VCaP (cell line): ENCODE data around the gene RNF217.

Experiments
- H3K27ac ChIP-seq: fragments of 450-650 bp; 2 replicates; pipeline ENCODE4 v1.5.1; 2017
- CTCF ChIP-seq: fragments of 450-650 bp; conservative IDR thresholded peaks from 2 replicates; pipeline ENCODE4 v1.5.1; 2017; ENCODE audit warnings: mild to moderate bottlenecking, moderate library complexity

The RNF217 gene

GRCh38 chr6:124974771-124975377 is 12.6 kb downstream of the RNF217 start:
- no peak overlapping the region for H3K27ac ChIP-seq
- TF ChIP-seq CTCF: no peak

GRCh38 chr6:124977067-124977908 is 15.1 kb downstream of the RNF217 start:
- no peak overlapping the region for H3K27ac ChIP-seq
- no peak for TF ChIP-seq CTCF

DNA sequence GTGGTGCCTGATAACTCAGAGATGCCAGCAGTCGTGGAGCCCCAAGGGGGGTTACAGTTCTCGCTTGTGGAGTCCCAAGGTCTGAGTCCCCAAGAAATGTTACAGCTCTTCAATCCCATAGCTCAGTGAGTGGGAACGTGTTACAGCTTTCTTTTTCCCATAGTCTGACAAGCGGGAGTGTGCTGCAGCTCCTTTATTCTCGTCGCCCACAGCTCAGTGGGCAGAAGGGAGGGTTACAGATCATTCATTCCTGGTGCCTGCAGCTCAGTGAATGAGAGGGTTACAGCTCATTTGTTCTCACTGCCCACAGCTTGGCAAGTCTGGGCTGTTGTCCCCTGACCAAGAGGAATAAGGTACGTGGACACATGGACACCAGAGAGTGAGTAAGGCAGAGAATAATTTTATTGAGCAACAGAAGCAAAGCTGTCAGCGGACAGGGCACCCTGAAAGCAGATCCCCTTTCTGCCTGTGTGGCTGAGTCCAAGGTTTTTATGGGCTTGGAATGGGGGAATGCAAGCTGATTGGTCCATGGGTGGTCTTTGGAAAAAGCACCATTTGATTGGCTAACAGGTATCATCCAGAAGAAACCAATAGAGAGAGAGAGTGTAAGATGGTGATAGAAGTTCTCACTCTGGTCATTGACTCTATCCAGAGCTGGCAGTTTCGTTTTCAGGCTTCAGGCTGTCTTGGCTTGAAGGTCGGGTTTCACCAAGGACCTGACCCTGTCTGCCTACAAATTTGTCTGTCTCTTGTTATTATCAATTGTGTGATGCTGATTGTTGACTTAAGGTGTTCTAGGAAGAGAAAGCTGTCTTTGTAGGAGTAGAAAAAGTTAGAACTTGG is 16.4 kb downstream of the RNF217 start:
- TF ChIP-seq CTCF: no peak
- H3K27ac ChIP-seq: no peak overlapping the region

DNA sequence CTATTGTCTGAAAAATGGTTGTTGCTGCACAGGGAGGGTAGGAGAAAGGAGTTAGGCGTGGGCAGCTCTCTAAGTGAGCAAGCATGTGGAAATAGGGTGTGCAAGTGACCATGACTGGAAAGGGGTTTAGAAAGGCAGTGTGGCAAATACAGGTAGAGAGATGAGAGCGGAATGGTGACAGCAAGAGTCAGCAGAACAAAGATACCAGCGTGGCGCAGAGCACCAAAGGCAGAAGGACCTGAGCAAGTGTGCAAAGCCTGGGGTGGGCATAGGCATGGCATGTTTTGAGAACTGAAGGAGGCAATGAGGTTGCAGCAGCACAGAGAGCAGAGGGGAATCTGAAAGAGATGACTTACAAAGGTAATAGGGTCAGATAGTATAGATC is 17.0 kb downstream of the RNF217 start:
- TF ChIP-seq CTCF: no peak
- no peak overlapping the region for H3K27ac ChIP-seq

DNA sequence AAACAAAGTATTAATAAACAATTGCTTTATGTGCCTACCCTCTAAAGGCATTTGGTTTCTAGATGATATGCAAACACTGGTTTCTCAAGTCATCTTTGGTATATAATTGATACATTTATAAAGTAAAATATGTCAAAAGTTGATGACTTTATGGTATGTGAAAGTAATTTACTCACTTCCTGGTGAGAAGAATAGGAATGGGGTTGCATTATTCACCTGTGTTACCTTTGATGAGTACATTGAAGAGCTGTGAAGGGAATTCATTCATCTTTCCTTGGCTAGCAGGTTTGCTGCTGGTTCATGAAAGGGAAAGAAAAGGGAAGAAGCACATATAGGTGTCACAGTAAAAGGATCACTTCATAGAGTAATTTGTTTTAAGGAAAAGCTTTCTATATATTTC is 20.4 kb downstream of the RNF217 start:
- no peak for TF ChIP-seq CTCF
- H3K27ac ChIP-seq: no peak overlapping the region

DNA sequence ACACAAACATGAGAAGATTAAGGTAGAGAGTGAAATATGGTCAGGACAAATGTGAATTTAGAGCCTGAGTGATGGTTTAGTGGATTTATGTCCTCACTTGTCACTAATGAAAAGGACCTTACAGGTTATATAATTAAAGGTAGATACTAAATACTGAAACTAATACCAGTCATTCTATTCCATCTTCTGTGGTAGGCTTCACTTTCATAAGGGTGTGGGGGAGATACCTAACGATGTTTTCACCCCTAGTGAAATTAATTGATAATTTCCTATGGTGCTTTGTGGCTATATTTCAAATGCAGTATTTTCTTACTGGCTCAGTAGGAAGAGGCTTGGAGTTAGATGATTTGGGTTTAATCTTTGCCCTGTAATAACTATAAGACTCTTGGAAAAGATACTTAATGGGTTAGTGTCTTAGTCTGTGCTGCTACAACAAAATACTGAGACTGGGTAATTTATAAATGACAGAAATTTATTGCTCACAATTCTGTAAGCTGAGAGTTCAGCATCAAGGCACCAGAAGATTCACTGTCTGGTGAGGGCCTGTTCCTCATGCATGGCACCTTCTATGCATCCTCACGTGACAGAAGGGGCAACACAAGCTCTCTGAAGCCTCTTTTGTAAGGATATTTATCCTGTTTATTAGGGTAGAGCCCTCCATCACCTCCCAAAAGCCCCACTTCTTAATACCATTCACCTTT is 21.3 kb downstream of the RNF217 start:
- H3K27ac ChIP-seq: no peak overlapping the region
- TF ChIP-seq CTCF: no peak
